Measurements from ENCODE around the gene RAD51B.
A peak's percentile ranks its signal among the peaks of the same experiment; 100 is the strongest.

RAD51B gene

DNA sequence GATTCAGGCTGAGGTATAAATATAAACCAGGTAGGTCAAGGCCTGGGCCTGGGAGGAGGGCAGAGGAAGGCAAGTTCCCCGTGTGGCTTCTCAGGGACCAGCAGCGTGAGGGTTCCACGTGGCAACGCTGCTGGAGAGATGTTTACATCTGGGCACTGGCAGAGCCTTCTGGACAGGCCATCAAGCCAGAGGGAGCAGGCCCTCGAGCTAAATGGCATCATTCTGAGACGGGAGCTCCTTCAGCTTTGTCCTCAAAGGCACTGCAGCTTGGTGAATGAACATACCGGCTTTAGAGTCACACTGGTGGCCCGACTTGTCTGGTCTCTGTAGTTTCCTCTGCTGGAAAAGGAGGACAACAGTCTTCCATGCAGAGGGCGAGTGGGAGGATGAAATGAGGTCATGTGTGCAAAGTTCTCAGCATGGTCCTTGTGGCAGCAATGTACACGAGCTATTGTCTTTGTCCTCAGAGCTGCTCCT is 742.0 kb downstream of the RAD51B start:
- H3K9ac ChIP-seq (ENCODE audit: insufficient read length, low read depth), result no peak overlapping the region
- no peaks in the 10 kb centered on the region for H3K36me3 ChIP-seq (ENCODE audit: insufficient read depth, insufficient read length, low read length)
- no peak for DNase-seq (ENCODE audit: low read depth, low spot score)
- H3K4me1 ChIP-seq (ENCODE audit: insufficient read depth, insufficient read length), result peaks cover 5% of the 10 kb centered on the region
- no peaks in the 10 kb centered on the region for H3K27me3 ChIP-seq (ENCODE audit: insufficient read depth, insufficient read length)
- no peak overlapping the region for H3K4me3 ChIP-seq (ENCODE audit: insufficient read length, low read depth)
- TF ChIP-seq ZNF274 (IDR thresholded peaks at IDR 0.05; ENCODE audit: low read depth, low read length) (no peak), YY1 (IDR thresholded peaks at IDR 0.05; ENCODE audit: insufficient read depth, insufficient read length) (no peak), SUZ12 (IDR thresholded peaks at IDR 0.05; ENCODE audit: extremely low read depth, insufficient read depth, insufficient read length) (no peak)
- no peaks in the 10 kb centered on the region for H3K9me3 ChIP-seq (ENCODE audit: insufficient read depth, low read length)

DNA sequence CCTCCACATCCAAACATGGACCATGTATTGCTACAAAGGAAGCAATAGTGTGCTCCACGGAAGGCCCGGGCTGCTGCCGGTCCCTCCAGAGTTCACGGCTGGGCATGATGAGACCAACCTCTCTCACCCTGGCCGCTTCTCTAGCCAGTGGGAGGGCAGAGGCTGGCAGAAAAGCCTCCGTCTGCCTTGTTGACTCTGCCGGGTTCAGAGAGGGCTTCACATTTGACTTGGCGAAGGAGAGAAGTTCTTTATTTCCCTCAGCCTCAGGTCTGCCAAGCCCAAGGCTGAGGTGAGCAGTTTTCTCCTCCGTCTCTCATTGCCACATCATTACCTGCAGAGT is 743.3 kb downstream of the RAD51B start:
- no peak overlapping the region for H3K4me3 ChIP-seq (ENCODE audit: insufficient read length, low read depth)
- H3K27me3 ChIP-seq (ENCODE audit: insufficient read depth, insufficient read length), result no peaks in the 10 kb centered on the region
- peaks cover 5% of the 10 kb centered on the region for H3K4me1 ChIP-seq (ENCODE audit: insufficient read depth, insufficient read length)
- H3K36me3 ChIP-seq (ENCODE audit: insufficient read depth, insufficient read length, low read length), result no peaks in the 10 kb centered on the region
- no peak for DNase-seq (ENCODE audit: low read depth, low spot score)
- no peaks in the 10 kb centered on the region for H3K9me3 ChIP-seq (ENCODE audit: insufficient read depth, low read length)
- TF ChIP-seq SUZ12 (IDR thresholded peaks at IDR 0.05; ENCODE audit: extremely low read depth, insufficient read depth, insufficient read length) (no peak), ZNF274 (IDR thresholded peaks at IDR 0.05; ENCODE audit: low read depth, low read length) (no peak), YY1 (IDR thresholded peaks at IDR 0.05; ENCODE audit: insufficient read depth, insufficient read length) (no peak)
- H3K9ac ChIP-seq (ENCODE audit: insufficient read length, low read depth), result no peak overlapping the region

DNA sequence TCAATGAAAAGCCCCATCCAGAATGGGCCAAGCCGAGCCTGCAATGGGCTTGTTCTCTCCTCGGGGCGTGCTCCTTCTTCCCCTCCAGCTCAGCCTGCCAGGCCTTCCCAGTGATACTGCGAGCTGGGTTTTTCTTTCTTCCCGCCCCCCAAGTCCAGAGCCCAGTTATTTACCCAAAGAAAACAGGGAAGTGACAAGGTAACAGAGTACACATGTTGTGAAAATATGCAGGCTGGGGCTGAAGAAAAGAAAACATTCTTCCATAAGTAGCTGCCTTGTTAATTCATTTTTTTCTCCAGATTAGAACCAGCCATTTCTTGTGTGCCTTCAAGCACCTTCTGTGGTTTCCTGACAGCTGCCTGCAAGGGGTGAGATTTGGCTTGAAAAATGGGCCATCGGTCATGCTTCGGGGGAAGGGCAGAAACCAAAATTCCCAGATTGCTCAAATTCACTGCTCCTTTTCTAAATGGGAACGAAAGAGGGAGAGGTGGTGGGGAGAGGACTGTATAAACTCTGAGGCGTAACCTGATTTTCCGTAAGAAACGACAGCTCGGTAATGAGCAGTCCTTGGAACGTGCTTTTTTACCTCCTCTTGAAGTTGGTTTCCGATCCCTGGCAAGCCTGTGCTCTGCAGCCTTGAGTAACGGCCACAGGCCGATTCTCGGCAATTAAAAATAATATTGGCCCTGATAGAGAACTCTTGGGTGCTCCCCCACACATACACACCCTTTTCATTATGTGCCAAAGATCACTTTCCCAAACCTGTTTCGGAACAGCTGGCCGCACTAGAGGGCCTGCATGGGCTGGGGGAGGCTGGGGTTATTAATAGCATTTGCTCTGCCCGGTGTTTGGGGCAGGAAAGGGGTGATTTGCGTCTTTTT is 743.9 kb downstream of the RAD51B start:
- no peak for TF ChIP-seq SUZ12 (IDR thresholded peaks at IDR 0.05; ENCODE audit: extremely low read depth, insufficient read depth, insufficient read length)
- no peak for TF ChIP-seq YY1 (IDR thresholded peaks at IDR 0.05; ENCODE audit: insufficient read depth, insufficient read length)
- TF ChIP-seq ZNF274 (IDR thresholded peaks at IDR 0.05; ENCODE audit: low read depth, low read length), result no peak
- no peak for DNase-seq (ENCODE audit: low read depth, low spot score)
- Histone ChIP-seq H3K36me3 (ENCODE audit: insufficient read depth, insufficient read length, low read length) (no peaks in the 10 kb centered on the region), H3K4me3 (ENCODE audit: insufficient read length, low read depth) (no peak overlapping the region), H3K27me3 (ENCODE audit: insufficient read depth, insufficient read length) (no peaks in the 10 kb centered on the region), H3K4me1 (ENCODE audit: insufficient read depth, insufficient read length) (peaks cover 5% of the 10 kb centered on the region), H3K9me3 (ENCODE audit: insufficient read depth, low read length) (no peaks in the 10 kb centered on the region), H3K9ac (ENCODE audit: insufficient read length, low read depth) (no peak overlapping the region)

DNA sequence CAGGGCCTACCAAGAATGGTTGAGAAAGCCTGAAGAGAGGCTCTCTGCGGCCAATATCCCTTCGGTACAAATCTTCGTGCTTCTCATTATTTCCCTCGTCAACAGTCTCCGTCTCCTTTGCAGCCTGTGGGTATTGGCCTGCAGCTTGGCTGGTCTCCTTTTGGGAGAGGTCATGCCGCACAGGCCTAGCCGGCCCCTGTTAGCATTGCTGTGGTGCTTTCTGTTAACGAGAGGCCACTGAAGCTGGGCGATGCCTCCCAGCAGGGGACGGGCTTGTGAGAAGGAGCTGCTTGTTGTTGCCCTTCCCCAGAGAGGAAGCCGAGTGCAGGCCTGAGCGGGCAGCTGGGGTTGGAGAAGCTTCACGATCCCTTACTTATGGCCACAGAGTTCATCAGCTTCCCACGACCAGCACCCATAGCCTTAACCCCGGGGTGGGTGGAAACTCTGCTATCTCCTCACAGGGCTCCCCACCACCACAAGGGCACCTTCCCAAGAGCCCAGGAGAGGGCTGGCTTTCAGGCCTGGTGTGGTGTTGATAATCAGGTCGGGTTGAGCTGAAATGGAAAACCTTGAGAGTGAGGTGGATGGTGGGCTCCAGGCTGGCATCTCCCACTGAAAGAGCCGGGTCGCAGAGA is 744.7 kb downstream of the RAD51B start:
- H3K9ac ChIP-seq (ENCODE audit: insufficient read length, low read depth), result no peak overlapping the region
- H3K4me1 ChIP-seq (ENCODE audit: insufficient read depth, insufficient read length), result peaks cover 5% of the 10 kb centered on the region

GRCh38 chr14:68564826-68565759 is 745.5 kb downstream of the RAD51B start:
- H3K4me1 ChIP-seq (ENCODE audit: insufficient read depth, insufficient read length), result peaks cover 5% of the 10 kb centered on the region
- no peak for TF ChIP-seq SUZ12 (IDR thresholded peaks at IDR 0.05; ENCODE audit: extremely low read depth, insufficient read depth, insufficient read length)
- no peak for TF ChIP-seq YY1 (IDR thresholded peaks at IDR 0.05; ENCODE audit: insufficient read depth, insufficient read length)
- no peak for TF ChIP-seq ZNF274 (IDR thresholded peaks at IDR 0.05; ENCODE audit: low read depth, low read length)

More for the DNA sequence above, 744.7 kb downstream of the RAD51B start:
- H3K4me3 ChIP-seq (ENCODE audit: insufficient read length, low read depth), result no peak overlapping the region
- H3K9me3 ChIP-seq (ENCODE audit: insufficient read depth, low read length), result no peaks in the 10 kb centered on the region
- H3K27me3 ChIP-seq (ENCODE audit: insufficient read depth, insufficient read length), result no peaks in the 10 kb centered on the region
- DNase-seq (ENCODE audit: low read depth, low spot score), result no peak
- TF ChIP-seq YY1 (IDR thresholded peaks at IDR 0.05; ENCODE audit: insufficient read depth, insufficient read length) (no peak), ZNF274 (IDR thresholded peaks at IDR 0.05; ENCODE audit: low read depth, low read length) (no peak), SUZ12 (IDR thresholded peaks at IDR 0.05; ENCODE audit: extremely low read depth, insufficient read depth, insufficient read length) (no peak)
- H3K36me3 ChIP-seq (ENCODE audit: insufficient read depth, insufficient read length, low read length), result no peaks in the 10 kb centered on the region

DNA sequence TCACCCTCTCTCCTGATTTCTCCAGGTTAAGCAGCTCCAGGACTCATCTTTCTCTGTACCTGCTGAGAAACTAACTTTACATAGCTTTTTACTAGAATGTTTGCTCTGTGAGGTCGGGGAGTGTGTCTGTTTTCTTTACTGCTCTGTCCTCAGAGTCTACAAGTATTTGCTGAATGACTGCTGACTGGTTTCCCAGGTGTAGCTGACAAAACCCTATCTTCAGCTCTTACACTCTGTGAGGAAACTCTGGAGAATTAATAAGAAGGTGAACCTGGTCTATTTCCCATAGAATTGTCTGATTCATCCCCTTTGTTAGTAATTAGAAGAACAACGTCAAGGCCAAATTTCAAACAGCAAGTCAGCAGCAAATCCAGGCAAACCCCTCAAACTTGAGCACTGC is 746.5 kb downstream of the RAD51B start:
- DNase-seq (ENCODE audit: low read depth, low spot score), result no peak
- Histone ChIP-seq H3K9ac (ENCODE audit: insufficient read length, low read depth) (peak overlapping the region; percentile 12), H3K4me3 (ENCODE audit: insufficient read length, low read depth) (no peak overlapping the region), H3K27me3 (ENCODE audit: insufficient read depth, insufficient read length) (no peaks in the 10 kb centered on the region), H3K9me3 (ENCODE audit: insufficient read depth, low read length) (peaks cover 3% of the 10 kb centered on the region; the same call in 1 of the 2 replicates), H3K36me3 (ENCODE audit: insufficient read depth, insufficient read length, low read length) (no peaks in the 10 kb centered on the region), H3K4me1 (ENCODE audit: insufficient read depth, insufficient read length) (peaks cover 5% of the 10 kb centered on the region)
- TF ChIP-seq SUZ12 (IDR thresholded peaks at IDR 0.05; ENCODE audit: extremely low read depth, insufficient read depth, insufficient read length), result no peak
- no peak for TF ChIP-seq ZNF274 (IDR thresholded peaks at IDR 0.05; ENCODE audit: low read depth, low read length)
- TF ChIP-seq YY1 (IDR thresholded peaks at IDR 0.05; ENCODE audit: insufficient read depth, insufficient read length), result no peak

More at GRCh38 chr14:68564826-68565759, 745.5 kb downstream of the RAD51B start:
- Histone ChIP-seq H3K9me3 (ENCODE audit: insufficient read depth, low read length) (no peaks in the 10 kb centered on the region), H3K27me3 (ENCODE audit: insufficient read depth, insufficient read length) (no peaks in the 10 kb centered on the region), H3K4me3 (ENCODE audit: insufficient read length, low read depth) (no peak overlapping the region), H3K9ac (ENCODE audit: insufficient read length, low read depth) (no peak overlapping the region), H3K36me3 (ENCODE audit: insufficient read depth, insufficient read length, low read length) (no peaks in the 10 kb centered on the region)
- no peak for DNase-seq (ENCODE audit: low read depth, low spot score)
